Measurements from ENCODE around the gene C7orf57. TPM values are rescaled to one million over a fixed set of nuclear protein-coding genes. Genes with fewer than 3 reads are reported as not detected.
"Not testable (repeated sequence)": the region's sequence is repeated elsewhere in the genome, so short reads cannot be mapped to it uniquely, and the experiment has no call there.

The C7orf57 gene
- total RNA-seq, 1 donor from 2014 or later: 0.83 TPM

DNA sequence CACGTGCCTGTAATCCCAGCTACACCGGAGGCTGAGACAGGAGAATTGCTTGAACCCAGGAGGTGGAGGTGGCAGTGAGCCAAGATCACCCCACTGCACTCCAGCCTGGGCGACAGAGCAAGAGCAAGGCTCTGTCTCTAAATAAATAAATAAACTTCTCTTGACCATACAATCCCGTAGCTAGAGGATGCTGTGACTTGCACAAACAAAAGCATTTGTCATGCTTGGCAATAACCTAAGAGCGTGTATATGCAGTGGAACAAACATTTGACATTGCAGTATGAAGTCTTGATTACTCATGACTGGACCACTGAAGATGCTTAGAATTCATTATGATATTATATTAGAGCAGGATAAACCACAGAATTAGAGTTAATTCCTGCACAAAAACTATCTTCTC, 1.4 kb upstream of the C7orf57 start:
- no peak for DNase-seq (ENCODE audit: low read depth)

DNA sequence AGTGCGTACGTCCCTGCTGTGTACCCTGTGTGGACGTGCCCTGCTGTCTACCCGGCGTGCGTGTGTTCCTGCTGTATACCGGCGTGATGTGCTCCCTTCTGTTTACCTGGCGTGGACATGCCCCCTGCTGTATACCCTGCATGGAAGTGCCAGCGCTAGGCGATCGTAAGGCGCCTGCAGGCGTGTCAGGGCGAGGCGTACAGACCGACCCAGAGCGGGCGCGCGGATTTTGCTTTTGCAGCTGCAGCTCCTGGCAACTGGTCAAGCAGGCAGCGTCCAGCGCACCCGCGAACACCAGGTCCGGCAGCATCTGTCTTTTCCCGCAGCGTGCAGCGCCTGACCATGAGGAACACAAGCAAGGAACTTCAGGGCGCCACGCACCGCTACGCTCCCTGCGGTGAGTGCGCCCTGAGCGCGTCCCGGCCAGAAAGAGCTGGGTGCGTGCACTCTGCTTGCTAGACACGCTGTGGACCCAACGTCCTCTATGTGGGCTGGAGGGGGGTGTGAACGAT, 680 bp downstream of the C7orf57 start:
- DNase-seq (ENCODE audit: low read depth): peak; percentile 77

DNA sequence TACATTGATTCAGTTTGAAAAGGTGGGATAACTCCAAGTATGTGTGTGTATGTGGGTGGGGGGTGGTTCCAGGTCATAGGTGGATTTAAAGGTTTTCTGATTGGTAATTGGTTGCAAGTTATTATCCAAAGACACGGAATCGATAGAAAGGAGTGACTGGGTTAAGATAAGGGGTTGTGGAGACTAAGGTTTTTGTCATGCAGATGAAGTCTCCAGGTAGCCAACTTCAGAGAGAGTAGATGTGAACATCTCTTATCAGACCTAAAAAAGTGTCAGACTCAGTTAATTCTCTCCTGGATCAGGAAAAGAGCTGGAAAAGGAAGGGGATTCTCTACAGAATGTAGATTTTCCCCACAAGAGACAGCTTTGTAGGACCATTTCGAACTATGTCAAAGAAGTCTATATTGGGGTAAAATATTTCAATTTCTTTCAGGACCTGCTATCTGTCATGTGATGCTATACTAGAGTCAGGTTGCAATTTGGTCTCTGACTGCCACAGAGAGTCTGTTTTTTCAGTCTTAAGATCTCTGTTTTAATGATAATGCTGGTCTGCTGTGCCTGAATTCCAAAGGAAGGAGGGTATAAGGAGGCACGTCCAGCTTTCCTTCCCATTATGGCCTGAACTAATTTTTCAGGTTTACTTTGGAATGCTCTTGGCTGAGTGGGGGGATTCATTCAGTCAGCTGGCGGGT, 3.6 kb downstream of the C7orf57 start:
- no peak for DNase-seq (ENCODE audit: low read depth)

DNA sequence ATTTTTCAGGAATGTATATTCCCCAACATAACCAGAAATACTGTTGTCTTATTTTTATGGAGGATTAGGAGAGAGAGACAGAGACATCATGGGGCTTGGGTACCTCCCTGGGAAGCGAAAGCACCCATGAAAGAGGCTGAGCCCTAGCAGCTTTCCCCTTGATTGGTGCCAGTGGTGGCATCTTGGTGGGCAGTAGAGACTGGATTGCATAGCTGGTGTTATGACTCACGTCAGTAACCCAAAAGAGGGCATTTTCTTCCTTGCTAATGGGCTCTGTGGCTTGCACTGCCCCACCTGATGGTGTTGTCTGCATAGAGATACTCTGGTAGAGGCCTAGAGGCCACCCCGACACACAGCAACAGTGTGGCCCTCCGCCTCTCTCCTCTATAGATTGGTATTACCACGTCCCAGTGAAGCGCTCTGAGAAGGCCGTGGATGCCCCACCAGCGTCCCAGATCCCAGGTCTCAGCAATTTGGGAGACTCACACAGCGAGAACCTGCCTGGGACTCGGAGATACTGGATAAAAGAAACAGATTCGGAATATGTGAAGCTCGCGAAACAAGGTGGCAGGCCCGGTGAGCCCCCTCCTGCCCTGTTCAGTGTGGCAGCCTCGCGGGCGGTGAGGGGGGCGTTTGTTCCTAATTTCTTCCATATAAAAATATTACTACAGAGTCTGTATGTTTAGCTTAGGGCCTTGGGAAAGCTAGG, 5.8 kb downstream of the C7orf57 start:
- DNase-seq (ENCODE audit: low read depth): peak; percentile 22

DNA sequence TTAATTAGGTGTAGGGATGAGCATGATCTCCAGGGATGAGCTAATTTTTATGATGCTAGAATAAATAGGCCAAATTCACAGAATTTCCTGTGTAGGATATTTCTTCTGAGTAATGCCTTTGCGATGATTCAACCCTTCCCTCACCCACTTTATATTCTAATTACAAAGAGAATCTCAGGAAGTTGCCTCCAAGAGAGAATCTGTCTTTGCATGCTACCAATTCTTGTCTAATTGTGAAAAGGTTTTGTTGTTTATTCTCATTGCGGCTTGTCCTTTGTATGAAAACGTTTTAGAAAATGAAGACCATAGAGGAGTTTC, 6.3 kb downstream of the C7orf57 start:
- DNase-seq (ENCODE audit: low read depth): peak; percentile 21

DNA sequence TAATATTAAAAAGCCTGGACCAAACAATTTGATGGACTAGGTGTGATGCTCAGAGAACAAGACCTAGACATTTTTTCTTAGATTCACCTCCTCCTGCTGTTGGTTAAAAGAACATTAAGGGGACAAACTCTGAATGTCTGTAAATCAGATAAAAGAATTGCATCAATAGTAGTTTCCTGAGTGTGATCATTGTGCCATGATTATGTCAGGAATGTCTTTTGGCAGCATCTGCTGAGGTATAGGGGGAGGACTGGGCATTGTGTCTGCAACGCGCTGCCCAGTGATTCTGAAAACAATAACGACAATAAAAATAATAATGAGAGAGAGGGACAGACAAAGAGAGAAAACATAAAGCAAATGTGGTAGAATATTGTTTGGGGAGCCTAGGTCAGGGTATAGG, 6.9 kb downstream of the C7orf57 start:
- DNase-seq (ENCODE audit: low read depth): no peak

DNA sequence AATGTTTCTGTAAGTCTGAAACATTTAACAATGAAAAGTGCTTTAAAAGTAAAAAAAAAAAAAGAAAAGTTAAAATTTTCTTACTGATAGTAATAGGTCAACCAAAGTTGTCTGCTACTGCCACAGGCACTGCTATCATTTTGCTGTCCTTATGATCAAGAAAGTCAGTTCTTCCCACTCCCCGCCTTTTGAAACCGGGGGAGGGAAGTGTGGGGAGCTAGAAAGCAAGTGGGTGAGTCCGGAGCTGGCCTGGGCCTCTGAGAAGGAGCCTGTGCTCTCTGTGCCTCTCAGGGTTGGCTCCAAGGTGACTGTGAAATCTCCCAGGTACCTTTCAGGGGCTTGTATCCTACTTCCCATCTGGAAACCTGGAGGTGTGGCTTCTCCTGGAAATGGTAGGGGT, 7.3 kb downstream of the C7orf57 start:
- DNase-seq (ENCODE audit: low read depth): no peak

DNA sequence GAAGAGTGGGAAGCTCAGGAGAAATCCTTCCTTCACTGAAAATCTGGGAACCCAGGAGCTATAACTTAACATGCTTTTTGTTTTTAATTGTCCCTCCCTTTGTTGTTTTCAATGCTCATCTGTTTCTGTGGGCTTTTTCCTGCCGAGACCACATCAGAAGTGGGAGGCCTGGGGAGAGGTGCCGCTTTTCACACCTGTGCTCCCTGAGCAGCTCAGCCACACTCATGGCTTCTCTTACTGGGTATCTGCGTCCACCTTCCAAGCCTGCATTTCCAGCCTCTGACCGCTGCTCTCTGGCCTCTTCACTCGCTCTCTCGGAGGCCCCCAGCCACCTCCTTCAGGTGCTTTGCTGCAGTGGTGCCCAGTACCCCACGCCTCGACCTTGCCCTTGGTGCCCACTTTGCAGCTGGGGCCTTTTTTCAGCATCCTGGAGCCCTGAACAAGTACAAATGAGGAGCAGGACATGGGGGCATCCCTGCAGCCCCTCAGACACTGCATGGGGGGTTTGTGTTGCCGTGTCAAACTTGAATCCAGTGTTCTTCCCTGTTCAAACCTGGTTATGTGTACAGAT, 9.9 kb downstream of the C7orf57 start:
- DNase-seq (ENCODE audit: low read depth): no peak

DNA sequence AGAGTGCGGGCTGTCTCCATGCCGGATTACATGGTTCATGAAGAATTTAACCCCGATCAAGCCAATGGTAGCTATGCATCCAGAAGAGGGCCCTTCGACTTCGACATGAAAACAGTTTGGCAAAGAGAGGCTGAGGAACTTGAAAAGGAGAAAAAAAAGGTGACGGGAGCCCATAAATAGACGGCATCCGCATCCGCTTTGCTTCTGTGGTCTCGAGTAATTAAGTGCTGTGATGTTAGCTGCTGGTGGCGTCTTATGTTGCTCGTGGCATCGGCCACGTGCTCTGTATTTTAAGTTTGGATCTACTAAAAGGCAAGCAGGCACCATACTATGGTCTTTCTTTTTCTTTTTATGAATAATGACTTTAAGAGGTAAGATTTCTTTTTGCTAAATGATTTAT, 11.1 kb downstream of the C7orf57 start:
- DNase-seq (ENCODE audit: low read depth): no peak

DNA sequence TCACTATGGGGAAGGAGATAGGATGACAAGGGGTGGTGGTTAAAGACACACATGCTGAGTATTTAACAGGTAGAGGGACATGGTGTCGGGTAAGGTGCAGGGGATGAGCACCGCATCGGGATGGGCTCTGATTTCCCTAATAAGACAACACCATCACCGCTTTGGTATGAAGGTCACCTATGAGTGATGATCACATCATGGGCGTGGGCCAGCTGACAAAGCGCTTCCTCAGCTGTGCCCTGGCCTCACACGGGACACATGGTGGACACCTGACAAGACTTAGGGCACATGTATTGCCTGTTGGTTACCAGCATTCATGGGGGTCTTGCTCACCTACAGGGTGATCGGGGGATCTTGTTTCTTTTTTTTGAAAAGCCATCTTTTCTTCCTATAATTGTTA, 12.8 kb downstream of the C7orf57 start:
- DNase-seq (ENCODE audit: low read depth): no peak

DNA sequence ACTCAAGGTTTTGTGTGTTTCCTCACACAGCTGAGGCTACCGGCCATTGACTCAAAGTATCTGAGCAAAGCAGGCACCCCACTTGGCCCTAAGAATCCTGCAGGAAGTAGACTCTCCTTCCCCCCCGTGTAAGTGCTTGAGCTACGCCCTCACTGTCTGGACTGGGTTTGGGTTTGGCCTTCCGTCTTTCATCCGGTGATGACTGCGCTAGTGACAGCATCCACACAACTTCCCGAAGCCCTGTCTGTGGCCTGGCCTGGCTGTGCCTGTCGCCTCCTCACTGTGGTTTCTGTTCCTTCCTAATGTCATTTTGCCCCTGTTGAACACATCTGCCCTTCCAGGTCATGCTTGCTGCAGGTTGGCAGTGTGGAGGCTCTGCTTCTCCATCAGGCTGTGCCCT, 14.5 kb downstream of the C7orf57 start:
- no peak for DNase-seq (ENCODE audit: low read depth)

DNA sequence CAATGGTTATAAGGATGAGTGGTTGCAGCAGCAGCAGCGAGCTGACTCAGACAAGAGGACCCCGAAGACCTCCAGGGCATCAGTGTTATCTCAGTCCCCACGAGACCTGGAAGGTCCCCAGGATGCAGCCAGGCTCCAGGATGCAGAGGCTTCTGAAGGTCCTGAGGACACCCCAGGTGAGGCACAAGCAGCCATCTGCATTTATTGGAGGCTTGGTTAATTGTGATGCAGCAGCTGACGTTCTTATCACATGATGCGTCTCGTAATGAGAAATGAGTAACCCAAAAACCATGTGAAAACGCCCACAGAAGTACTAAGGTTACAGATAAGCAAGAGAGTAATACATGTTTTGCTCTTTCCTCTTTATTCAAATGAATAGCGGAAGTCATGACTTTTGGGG, 17.4 kb downstream of the C7orf57 start:
- DNase-seq (ENCODE audit: low read depth): peak; percentile 50

DNA sequence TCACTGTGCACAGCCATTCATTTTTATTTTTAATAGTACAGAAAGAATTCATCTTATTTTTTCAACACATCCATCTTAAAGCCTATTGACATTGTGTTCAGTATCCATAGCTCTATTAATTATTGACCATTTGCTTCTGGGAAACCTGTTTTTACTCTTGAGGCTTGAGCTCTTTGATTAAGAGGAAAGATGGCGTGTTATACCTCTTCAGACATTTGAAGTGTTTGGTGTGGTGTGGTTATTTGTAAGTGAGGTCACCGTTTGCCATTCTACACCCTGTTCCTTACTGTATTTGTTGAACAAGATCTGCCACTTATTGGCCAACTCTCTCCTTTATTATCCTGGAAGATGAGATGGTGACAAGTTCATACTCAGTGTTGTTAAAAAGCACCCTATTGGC, 18.4 kb downstream of the C7orf57 start:
- no peak for DNase-seq (ENCODE audit: low read depth)

DNA sequence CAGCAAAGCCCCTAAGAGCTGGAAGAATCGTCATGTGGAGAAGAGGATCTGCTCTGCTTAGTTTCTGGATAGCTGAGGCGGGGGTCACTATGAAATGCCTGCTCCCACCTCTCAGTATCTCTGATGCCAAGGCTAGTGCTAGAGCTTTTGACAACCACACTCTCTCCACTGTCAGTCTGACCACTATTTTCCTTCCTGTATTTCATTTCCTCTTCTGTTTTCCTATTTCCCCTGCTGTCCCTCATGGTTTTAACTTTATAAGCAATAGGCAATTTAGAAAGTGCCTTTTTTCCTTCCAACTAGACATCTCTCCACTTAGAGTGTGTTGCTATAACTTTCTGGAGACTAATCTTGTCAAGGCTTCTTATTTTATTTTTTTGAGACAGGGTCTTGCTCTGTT, 23.6 kb downstream of the C7orf57 start:
- no peak for DNase-seq (ENCODE audit: low read depth)

DNA sequence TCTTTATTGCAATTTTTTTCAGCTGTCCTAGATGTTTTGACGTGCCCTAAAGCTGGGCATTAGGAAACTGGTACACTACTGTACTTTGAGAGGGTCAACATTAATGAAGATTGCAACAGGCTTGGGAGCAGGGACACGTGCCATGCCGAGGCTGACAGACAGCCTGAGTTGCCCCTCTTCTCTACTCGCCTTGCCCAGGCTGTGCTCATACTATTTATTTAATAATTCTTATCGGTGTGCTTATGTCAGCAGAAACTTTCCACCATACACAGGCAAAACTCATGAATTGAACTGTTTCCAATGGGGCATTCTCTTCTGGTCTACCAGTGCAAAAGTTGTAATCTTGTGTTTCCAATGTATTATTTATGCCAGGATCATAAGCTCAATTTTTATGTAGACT, 24.4 kb downstream of the C7orf57 start:
- no peak for DNase-seq (ENCODE audit: low read depth)

DNA sequence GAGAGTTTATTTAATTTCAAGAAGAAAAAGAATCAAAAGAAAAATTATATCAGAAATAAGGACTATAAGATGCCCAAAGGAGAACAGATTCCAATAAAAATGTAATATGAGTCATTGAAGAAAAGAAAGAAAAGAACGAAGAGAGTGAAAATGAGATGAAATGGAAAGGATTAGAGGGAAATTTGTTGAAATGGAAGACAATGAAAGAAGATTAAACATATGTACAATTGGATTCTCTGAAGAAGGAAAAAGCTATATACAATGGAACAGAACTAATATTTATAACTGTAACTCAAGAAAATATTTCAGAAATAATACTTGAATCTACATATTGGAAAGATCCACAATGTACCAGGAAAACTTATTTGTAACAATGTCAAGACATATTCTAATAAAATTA, 28.6 kb downstream of the C7orf57 start:
- no peak for DNase-seq (ENCODE audit: low read depth)

DNA sequence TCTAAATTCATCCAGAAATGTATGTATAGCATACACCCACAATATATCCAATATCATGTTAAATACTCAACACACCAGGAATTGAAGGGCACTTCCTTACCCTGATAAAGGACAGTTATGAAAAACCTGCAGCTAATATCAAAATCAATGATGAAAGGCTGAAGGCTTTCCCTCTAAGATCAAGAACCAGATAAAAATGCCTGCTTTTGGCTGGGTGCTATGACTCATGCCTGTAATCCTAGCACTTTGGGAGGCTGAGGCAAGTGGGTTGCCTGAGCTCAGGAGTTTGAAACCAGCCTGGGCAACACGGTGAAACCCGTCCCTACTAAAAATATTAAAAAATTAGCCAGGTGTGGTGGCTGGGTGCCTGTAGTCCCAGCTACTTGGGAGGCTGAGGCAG, 32.1 kb downstream of the C7orf57 start:
- DNase-seq (ENCODE audit: low read depth): no peak

DNA sequence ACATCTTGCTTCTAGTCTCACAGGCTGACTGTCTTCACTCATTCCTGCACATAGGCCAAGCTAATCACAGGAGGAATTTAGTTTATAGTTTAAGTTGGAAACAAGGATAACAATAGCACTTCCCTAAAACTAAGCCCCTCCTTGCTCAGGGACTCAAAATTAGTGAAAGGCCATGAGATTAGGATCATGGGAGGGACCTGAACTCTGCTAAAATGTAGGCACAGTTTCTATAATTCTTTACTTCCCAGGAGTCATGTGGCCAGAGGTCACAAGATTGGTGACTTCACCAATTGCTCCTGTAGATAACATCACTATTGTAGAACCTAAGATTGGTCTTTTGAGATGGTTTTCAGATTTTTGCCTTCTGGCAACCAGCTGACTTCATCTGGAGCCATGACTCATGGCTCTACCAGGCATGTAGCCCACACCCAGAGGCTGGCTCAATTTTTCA, 38.9 kb downstream of the C7orf57 start:
- DNase-seq (ENCODE audit: low read depth): peak; percentile 28

DNA sequence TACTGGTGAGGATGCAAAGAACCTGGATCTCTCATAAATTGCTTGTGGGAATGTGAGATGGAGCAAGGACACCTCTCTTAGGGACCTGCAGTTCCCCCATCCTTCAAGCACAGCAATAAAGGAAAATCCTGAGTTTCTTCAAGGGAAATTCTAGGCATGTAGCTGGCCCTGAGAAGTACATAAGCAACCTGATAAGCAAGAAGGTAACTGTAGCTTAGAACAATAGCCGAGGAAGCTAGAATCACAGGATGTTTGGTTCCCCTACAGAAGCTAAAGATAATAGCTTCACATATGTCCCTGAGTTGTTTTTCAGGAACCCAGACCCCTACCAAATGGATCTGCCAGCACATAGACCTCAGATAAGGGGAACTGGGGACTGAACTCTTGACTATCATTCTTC, 42.1 kb downstream of the C7orf57 start:
- DNase-seq (ENCODE audit: low read depth): no peak

DNA sequence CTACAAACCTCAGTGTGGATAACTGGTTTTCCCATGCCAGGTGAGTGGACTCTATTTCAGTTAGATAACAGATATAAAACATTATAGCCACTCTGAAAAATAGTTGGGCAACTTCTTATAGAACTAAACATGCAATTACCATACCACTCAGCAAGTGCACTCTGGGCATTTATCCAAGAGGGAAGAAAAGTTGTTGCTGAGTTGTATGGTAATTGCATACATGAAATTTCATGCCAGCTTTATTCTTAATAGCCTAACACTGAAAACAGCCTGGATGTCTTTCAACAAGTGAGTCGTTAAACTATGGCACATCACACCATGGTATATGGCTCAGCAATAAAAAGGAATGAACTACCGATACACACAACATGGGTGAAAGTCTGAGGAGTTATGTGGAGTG, 43.1 kb downstream of the C7orf57 start:
- no peak for DNase-seq (ENCODE audit: low read depth)

DNA sequence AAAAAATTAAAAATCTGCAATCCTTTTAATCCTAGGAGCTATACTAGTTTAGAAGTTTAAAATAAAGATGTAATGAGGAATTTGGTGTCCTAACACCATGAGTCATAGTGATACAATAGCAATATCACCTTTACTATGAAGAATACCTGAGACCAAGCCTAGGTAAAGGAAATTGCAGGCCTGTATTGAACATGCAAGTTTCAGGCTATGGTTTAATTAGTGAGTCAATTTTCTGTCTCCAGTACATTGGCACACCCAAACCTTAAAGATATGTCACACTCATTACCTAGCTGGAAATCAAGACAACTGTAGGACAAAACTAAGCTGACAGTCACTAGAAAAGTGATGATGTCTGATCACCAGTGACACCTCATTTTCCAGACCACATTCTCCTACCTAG, 47.0 kb downstream of the C7orf57 start:
- not testable (repeated sequence) for DNase-seq (ENCODE audit: low read depth)

DNA sequence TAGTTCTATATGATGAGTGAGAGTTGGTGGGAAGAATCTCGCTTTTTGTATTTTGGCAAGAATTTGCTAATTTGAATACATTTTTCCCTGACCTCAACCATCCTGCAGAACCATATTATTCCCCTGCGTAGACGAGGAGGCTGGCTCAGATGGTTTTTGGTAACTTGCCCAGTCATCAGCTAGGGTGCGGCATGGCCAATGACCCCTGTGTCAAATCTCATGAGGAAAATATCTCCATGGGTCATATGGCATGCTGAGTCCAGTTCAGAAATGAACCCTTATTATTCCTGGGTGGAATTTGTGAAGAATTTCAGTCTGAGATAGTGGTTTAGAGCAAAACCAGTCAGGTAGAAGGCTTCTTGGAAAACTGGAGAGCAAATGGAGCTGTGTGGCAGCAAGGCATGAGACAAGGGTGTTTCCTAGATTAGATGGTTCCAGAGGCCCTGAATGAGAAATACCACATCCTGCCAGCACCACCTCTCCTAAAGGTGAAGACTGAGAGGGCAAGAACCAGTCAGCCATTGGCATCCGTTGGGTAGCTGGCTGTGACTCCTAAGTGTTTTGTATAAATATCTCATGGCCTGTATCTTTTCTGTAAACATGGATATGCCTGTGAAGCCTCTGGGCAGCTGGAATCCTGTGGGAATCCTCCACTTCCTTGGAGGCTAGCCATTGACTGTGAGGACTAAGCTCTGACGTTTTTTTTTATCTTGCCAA, 47.9 kb downstream of the C7orf57 start:
- peak; percentile 90 for DNase-seq (ENCODE audit: low read depth)
